IMR-90 (cell line): ENCODE data around the gene CCR9. TPM values are rescaled to one million over a fixed set of nuclear protein-coding genes. Genes with fewer than 3 reads are reported as not detected.

Experiments
- ATAC-seq: fragments of 200-7000 bp; cut with Tn5 transposase; 2 replicates; pipeline ENCODE4 v1.9.1; 2020; ENCODE audit warnings: low read depth, mild to moderate bottlenecking, moderate library complexity
- BruUV-seq: library from RNA; stranded (reverse); fragments of 400-500 nt; replicated peaks from 2 replicates; lab custom pipeline; 2021; lab: Mats Ljungman, UMichigan
- CTCF ChIA-PET: fragments of 300-600 bp; formaldehyde crosslinking; extraction: SDS; loops from one replicate; lab custom pipeline; 2021; ENCODE audit warnings: antibody characterized with exemption; lab: Yijun Ruan, JAX
- POLR2A ChIA-PET: fragments of 300-600 bp; sonication (Branson Sonifier 250); formaldehyde crosslinking; loops from one replicate; lab custom pipeline; 2022; ENCODE audit warnings: antibody characterized with exemption; ENCODE audit not compliant: unreplicated experiment; lab: Charles Lee
- DNase-seq: peaks from one replicate; pipeline ENCODE4 v3.0.0; 2013
- H2AFZ ChIP-seq: replicated peaks from 2 replicates; pipeline ENCODE3; 2013; ENCODE audit warnings: low read length, mild to moderate bottlenecking; ENCODE audit not compliant: poor library complexity
- H2AK5ac ChIP-seq: 2 replicates; pipeline ENCODE4 v1.6.1; 2013; ENCODE audit warnings: low read depth, low read length, inconsistent platforms
- H2AK9ac ChIP-seq: replicated peaks from 2 replicates; pipeline ENCODE3; 2013; ENCODE audit warnings: mild to moderate bottlenecking, low read depth, low read length, moderate library complexity; ENCODE audit not compliant: poor library complexity
- H2BK120ac ChIP-seq: 2 replicates; pipeline ENCODE4 v1.6.1; 2013; ENCODE audit warnings: low read depth, low read length, inconsistent platforms
- H2BK15ac ChIP-seq: 3 replicates; pipeline ENCODE4 v1.6.1; 2013; ENCODE audit warnings: low read depth, low read length, inconsistent platforms
- H2BK20ac ChIP-seq: 2 replicates; pipeline ENCODE4 v1.6.1; 2013; ENCODE audit warnings: low read depth, mild to moderate bottlenecking, inconsistent platforms, low read length, moderate library complexity
- H2BK5ac ChIP-seq: 2 replicates; pipeline ENCODE4 v1.6.1; 2013; ENCODE audit warnings: mild to moderate bottlenecking, low read depth, low read length, inconsistent platforms; ENCODE audit not compliant: poor library complexity, severe bottlenecking
- H3K14ac ChIP-seq: replicated peaks from 2 replicates; pipeline ENCODE4 v1.6.1; 2013; ENCODE audit warnings: low read depth, low read length, inconsistent platforms
- H3K18ac ChIP-seq: 2 replicates; pipeline ENCODE4 v1.6.1; 2013; ENCODE audit warnings: low read depth, low read length, control low read depth
- H3K23ac ChIP-seq: 2 replicates; pipeline ENCODE4 v1.6.1; 2013; ENCODE audit warnings: low read depth, low read length, inconsistent platforms
- H3K27ac ChIP-seq: 2 replicates; pipeline ENCODE4 v1.5.1; 2013; ENCODE audit warnings: mild to moderate bottlenecking, control low read depth, low read length; ENCODE audit not compliant: insufficient read depth
- H3K27me3 ChIP-seq: 2 replicates; pipeline ENCODE4 v1.6.1; 2013; ENCODE audit warnings: low read length; ENCODE audit not compliant: control insufficient read depth, insufficient read depth
- H3K36me3 ChIP-seq: 2 replicates; pipeline ENCODE4 v1.6.1; 2013; ENCODE audit warnings: low read length, mixed read lengths; ENCODE audit not compliant: control insufficient read depth, insufficient read depth
- H3K4ac ChIP-seq: 2 replicates; pipeline ENCODE4 v1.6.1; 2013; ENCODE audit warnings: low read depth, low read length, inconsistent platforms
- H3K4me1 ChIP-seq: 2 replicates; pipeline ENCODE4 v1.6.1; 2013; ENCODE audit warnings: low read length, mixed read lengths; ENCODE audit not compliant: control insufficient read depth, insufficient read depth
- H3K4me2 ChIP-seq: 2 replicates; pipeline ENCODE4 v1.6.1; 2013; ENCODE audit warnings: low read depth, mild to moderate bottlenecking, control low read depth, low read length, moderate library complexity
- H3K4me3 ChIP-seq: 2 replicates; pipeline ENCODE4 v1.5.1; 2013; ENCODE audit warnings: low read depth, mild to moderate bottlenecking, control low read depth, low read length, moderate library complexity; ENCODE audit not compliant: insufficient read depth
- H3K56ac ChIP-seq: 2 replicates; pipeline ENCODE4 v1.6.1; 2013; ENCODE audit warnings: low read length, inconsistent platforms; ENCODE audit not compliant: insufficient read depth; ENCODE audit errors: extremely low read depth
- H3K79me1 ChIP-seq, 2 experiments: 2 replicates each; pipeline ENCODE4 v1.6.1; 2013; ENCODE audit warnings: low read length in 2 of 2, inconsistent platforms in 1 of 2, low read depth in 1 of 2
- H3K9ac ChIP-seq: 2 replicates; pipeline ENCODE4 v1.6.1; 2013; ENCODE audit warnings: low read depth, low read length, control low read depth
- H3K9me1 ChIP-seq: 2 replicates; pipeline ENCODE4 v1.6.1; 2013; ENCODE audit warnings: low read length, inconsistent platforms; ENCODE audit not compliant: insufficient read depth
- H3K9me3 ChIP-seq: 2 replicates; pipeline ENCODE4 v1.6.1; 2013; ENCODE audit warnings: low read length; ENCODE audit not compliant: control insufficient read depth, insufficient read depth
- H4K20me1 ChIP-seq: 2 replicates; pipeline ENCODE4 v1.6.1; 2013; ENCODE audit warnings: low read length, inconsistent platforms; ENCODE audit not compliant: insufficient read depth
- H4K5ac ChIP-seq: 2 replicates; pipeline ENCODE4 v1.6.1; 2013; ENCODE audit warnings: mild to moderate bottlenecking, low read depth, low read length, control low read depth
- H4K8ac ChIP-seq, 2 experiments: 2 replicates each; pipeline ENCODE4 v1.6.1; 2013; ENCODE audit warnings: low read depth in 2 of 2, low read length in 2 of 2, control low read depth in 1 of 2, inconsistent platforms in 1 of 2
- H4K91ac ChIP-seq: 2 replicates; pipeline ENCODE4 v1.6.1; 2013; ENCODE audit warnings: low read depth, low read length, inconsistent platforms; ENCODE audit not compliant: insufficient read depth
- MAFK ChIP-seq: IDR thresholded peaks from 2 replicates; pipeline ENCODE4 v1.6.1; 2012; ENCODE audit warnings: low read depth, low read length, improper control_type of control experiment
- MAZ ChIP-seq: IDR thresholded peaks from 2 replicates; pipeline ENCODE4 v1.6.1; 2012; ENCODE audit warnings: low read depth, mild to moderate bottlenecking, low read length, improper control_type of control experiment, moderate library complexity, borderline replicate concordance
- NFE2L2 ChIP-seq: fragments of 150-350 bp; IDR thresholded peaks from 2 replicates; pipeline ENCODE4 v1.6.1; 2016; ENCODE audit warnings: low read depth, mild to moderate bottlenecking, low read length
- POLR2A ChIP-seq: IDR thresholded peaks from 2 replicates; pipeline ENCODE4 v1.6.1; 2012; ENCODE audit warnings: mild to moderate bottlenecking, low read depth, low read length
- RCOR1 ChIP-seq: IDR thresholded peaks from 2 replicates; pipeline ENCODE4 v1.6.1; 2012; ENCODE audit warnings: mild to moderate bottlenecking, low read length, improper control_type of control experiment; ENCODE audit not compliant: insufficient replicate concordance
- SMC3 ChIP-seq: fragments of 150-350 bp; IDR thresholded peaks from 2 replicates; pipeline ENCODE4 v1.6.1; 2016; ENCODE audit warnings: low read depth, mild to moderate bottlenecking, antibody characterized with exemption, low read length, moderate library complexity
- WGBS, 2 experiments: methylation state at CpG; one replicate each; pipeline versions ENCODE4 v1.1.5 to v1.1.7; 2013; ENCODE audit warnings: missing lambda C conversion rate in 2 of 2; ENCODE audit not compliant: insufficient read length in 1 of 2; ENCODE audit errors: extremely low coverage in 2 of 2; 5-methylcytosine and 5-hydroxymethylcytosine counted together
- dilution Hi-C: fragments of 300-500 bp; cut with HindIII; formaldehyde crosslinking; loops from one replicate; pipeline ENCODE4 v1.14.3; 2018; ENCODE audit warnings: low sequenced_read_pairs; ENCODE audit not compliant: unreplicated experiment
- in situ Hi-C: fragments of 300-500 bp; cut with MboI; formaldehyde crosslinking; loops from 3 replicates; pipeline ENCODE4 v1.14.3; 2019; ENCODE audit warnings: low sequenced_read_pairs, inconsistent platforms, mixed read lengths
- intact Hi-C: fragments of 100-400 bp; cut with micrococcal nuclease; formaldehyde crosslinking; loops from 2 replicates; pipeline ENCODE4 v1.10.0; 2022
- polyA plus RNA-seq, 3 experiments: library from polyadenylated mRNA; depleted of rRNA; stranded (reverse); fragments of >200 nt; gene quantifications; 2 replicates each; pipeline ENCODE4 v1.2.3, GENCODE V29; 2012; ENCODE audit warnings: low replicate concordance in 1 of 3
- total RNA-seq: library from RNA; depleted of rRNA; stranded (reverse); fragments of >200 nt; gene quantifications from 2 replicates; pipeline ENCODE4 v1.2.3, GENCODE V29; 2012
- TF ChIP-seq, protein P1 (sequence below): fragments of 150-350 bp; IDR thresholded peaks from 2 replicates; pipeline ENCODE4 v1.6.1; 2017; ENCODE audit warnings: mild to moderate bottlenecking, antibody characterized with exemption, low read length, low read depth

Gene CCR9
- total and polyA plus RNA-seq, 2 of the 4 experiments (the other 2 are of a cell fraction), result not detected

DNA sequence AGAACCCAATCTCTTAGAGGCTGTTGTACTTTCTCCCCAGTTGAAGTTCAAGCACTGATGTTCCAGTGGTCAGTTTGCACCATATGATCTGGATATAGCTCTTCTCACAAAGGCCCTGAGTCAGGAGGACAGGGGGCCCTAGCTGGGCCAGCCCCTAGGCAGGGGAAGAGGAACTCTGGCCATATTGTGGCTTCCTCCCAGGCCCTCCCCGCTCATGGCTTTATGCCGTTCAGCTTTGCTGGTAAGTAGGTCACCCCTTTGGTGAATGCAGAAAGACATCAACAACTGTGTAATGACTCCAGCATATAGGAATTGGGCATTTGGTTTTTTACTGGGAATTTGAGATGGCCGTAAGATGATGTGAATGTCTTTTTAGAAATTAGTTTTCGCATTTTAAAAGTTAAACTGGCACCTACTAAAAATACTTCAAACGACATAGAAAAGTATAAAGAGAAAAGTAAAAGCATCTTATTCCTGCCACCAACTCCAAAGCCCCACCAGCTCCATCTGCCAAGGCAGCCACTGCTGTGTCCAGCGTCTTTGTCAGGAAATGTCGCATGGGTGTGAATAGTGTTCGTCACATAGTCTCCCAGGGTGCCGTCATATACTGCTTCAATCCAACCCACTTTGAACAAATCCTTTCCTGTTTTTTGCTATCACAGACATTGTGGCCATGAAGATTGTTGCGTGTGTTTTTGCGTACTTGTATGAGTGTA is 25.3 kb downstream of the CCR9 start:
- Histone ChIP-seq H3K27ac (no peak overlapping the region), H2BK5ac (no peak overlapping the region), H4K20me1 (no peaks in the 10 kb centered on the region), H3K36me3 (no peaks in the 10 kb centered on the region), H3K23ac (no peak overlapping the region), H3K4me3 (no peak overlapping the region), H3K9me1 (peaks cover 12% of the 10 kb centered on the region; the same call in 1 of the 2 replicates), H3K9me3 (no peaks in the 10 kb centered on the region), H3K56ac (no peak overlapping the region), H2BK120ac (no peak overlapping the region), H3K4ac (no peak overlapping the region), H3K9ac (no peak overlapping the region), H2BK20ac (no peak overlapping the region), H4K8ac (no peak overlapping the region), H3K79me1 (no peaks in the 10 kb centered on the region), H2AK9ac (no peak overlapping the region), H2BK15ac (no peak overlapping the region), H2AK5ac (no peak overlapping the region), H2AFZ (no peak overlapping the region), H3K27me3 (no peaks in the 10 kb centered on the region), H4K5ac (no peak overlapping the region), H3K14ac (no peak overlapping the region), H3K18ac (no peak overlapping the region), H4K91ac (no peak overlapping the region), H3K4me2 (no peak overlapping the region), H3K4me1 (peaks cover 21% of the 10 kb centered on the region)
- 80% methylated on average over 1 of the region's 11 CpGs; no CpG with 5 or more reads in 1 of the 2 experiments for WGBS, 2 experiments
- TF ChIP-seq MAFK (no peak), NFE2L2 (no peak), MAZ (no peak), SMC3 (no peak), POLR2A (no peak), RCOR1 (no peak)
- TF ChIP-seq, protein P1, sequence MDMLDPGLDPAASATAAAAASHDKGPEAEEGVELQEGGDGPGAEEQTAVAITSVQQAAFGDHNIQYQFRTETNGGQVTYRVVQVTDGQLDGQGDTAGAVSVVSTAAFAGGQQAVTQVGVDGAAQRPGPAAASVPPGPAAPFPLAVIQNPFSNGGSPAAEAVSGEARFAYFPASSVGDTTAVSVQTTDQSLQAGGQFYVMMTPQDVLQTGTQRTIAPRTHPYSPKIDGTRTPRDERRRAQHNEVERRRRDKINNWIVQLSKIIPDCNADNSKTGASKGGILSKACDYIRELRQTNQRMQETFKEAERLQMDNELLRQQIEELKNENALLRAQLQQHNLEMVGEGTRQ, result no peak
- CTCF ChIA-PET, result no interaction called here
- BruUV-seq, result no TSS peak
- DNase-seq, result no peak
- no peak for ATAC-seq
- intact Hi-C loops (no loop called here), in situ Hi-C loops (no loop called here), dilution Hi-C loops (no loop called here)
- POLR2A ChIA-PET, result no interaction called here
